Sigmoid colon (tissue), 4 donors: ENCODE data around the gene RXRA.

Experiments used
- CTCF ChIP-seq, 4 experiments: fragments of 450-650 bp in 3 of 4; fragments of 200-600 bp in 1 of 4; IDR thresholded peaks; one replicate each; pipeline ENCODE4 v1.5.1; 2016 to 2019; ENCODE audit warnings: antibody characterized with exemption in 4 of 4, mild to moderate bottlenecking in 3 of 4, moderate library complexity in 2 of 4
- EP300 ChIP-seq, 4 donors: sonication (generic); formaldehyde crosslinking; IDR thresholded peaks; one replicate each; pipeline ENCODE4 v1.6.1; 2017; ENCODE audit warnings: antibody characterized with exemption in 4 of 4
- POLR2A ChIP-seq, 2 donors: fragments of 450-650 bp; IDR thresholded peaks; one replicate each; pipeline ENCODE4 v1.6.1; 2016; ENCODE audit warnings: antibody characterized with exemption in 2 of 2, mild to moderate bottlenecking in 2 of 2, moderate library complexity in 2 of 2
- POLR2AphosphoS5 ChIP-seq, 4 donors: sonication (generic); formaldehyde crosslinking; IDR thresholded peaks; one replicate each; pipeline ENCODE4 v1.6.1; 2017; ENCODE audit warnings: antibody characterized with exemption in 4 of 4

GRCh38 chr9:134462318-134462717 is 136.1 kb downstream of the RXRA start:
- no peak for TF ChIP-seq CTCF (IDR thresholded peaks at IDR 0.05)
- no peak for TF ChIP-seq EP300 (IDR thresholded peaks at IDR 0.05)
- TF ChIP-seq POLR2A (IDR thresholded peaks at IDR 0.05), result no peak
- TF ChIP-seq POLR2AphosphoS5 (IDR thresholded peaks at IDR 0.05), result no peak
